K562 (cell line): ENCODE measurements around the gene ANTXRL. TPM values are rescaled to one million over a fixed set of nuclear protein-coding genes. Genes with fewer than 3 reads are reported as not detected.

Source experiments
- ATAC-seq: fragments of 200-7000 bp; cut with Tn5 transposase; 3 replicates; pipeline ENCODE4 v1.9.1; 2020; ENCODE audit warnings: moderate library complexity
- BruUV-seq: library from RNA; stranded (reverse); fragments of 400-500 nt; replicated peaks from 2 replicates; lab custom pipeline; 2021; lab: Mats Ljungman, UMichigan
- CTCF ChIA-PET: fragments of 300-600 bp; formaldehyde crosslinking; extraction: SDS; loops from one replicate; lab custom pipeline; 2021; ENCODE audit warnings: low intra/inter-chr PET ratio; lab: Yijun Ruan, JAX
- POLR2A ChIA-PET: fragments of 300-600, 350-650 bp; sonication (Branson Sonifier 250); formaldehyde crosslinking; extraction: SDS; loops from one replicate; lab custom pipeline; 2021; ENCODE audit warnings: antibody characterized with exemption, inconsistent platforms; lab: Yijun Ruan, JAX
- DNase-seq, 4 experiments: peaks; one replicate each; pipeline versions ENCODE4 v3.0.0 to v3.0.0-alpha.2; 2011 to 2018; ENCODE audit warnings: low spot score in 3 of 4, mixed read lengths in 3 of 4; ENCODE audit errors: extremely low read depth in 1 of 4
- FAIRE-seq: peaks from 2 replicates; lab custom pipeline; 2011; peaks lifted over from hg19 to GRCh38; lab: Jason Lieb, UNC
- H2AFZ ChIP-seq: 2 replicates; pipeline ENCODE4 v1.6.0; 2011; ENCODE audit warnings: low read depth, low read length, control low read depth, inconsistent platforms
- H3K27ac ChIP-seq: fragments of 200-600 bp; 3 replicates; pipeline ENCODE4 v1.8.0; 2011; ENCODE audit warnings: low read depth, mild to moderate bottlenecking, control low read depth, inconsistent platforms, low read length, moderate library complexity, mixed read lengths; ENCODE audit errors: extremely low read depth
- H3K27me3 ChIP-seq, 2 experiments: fragments of 300-600 bp in 1 of 2; 2 replicates in 1 of 2; 3 replicates in 1 of 2; pipeline versions ENCODE4 v1.6.0 to v1.8.0; 2011; ENCODE audit warnings: inconsistent platforms in 2 of 2, low read length in 2 of 2, mild to moderate bottlenecking in 1 of 2, mixed read lengths in 1 of 2, moderate library complexity in 1 of 2; ENCODE audit not compliant: control insufficient read depth in 2 of 2, insufficient read depth in 2 of 2
- H3K36me3 ChIP-seq: fragments of 300-600 bp; 3 replicates; pipeline ENCODE4 v1.8.0; 2011; ENCODE audit warnings: mild to moderate bottlenecking, low read length, inconsistent platforms; ENCODE audit not compliant: control insufficient read depth, insufficient read depth
- H3K4me1 ChIP-seq, 2 experiments: fragments of 200-600 bp in 1 of 2; replicated peaks in 1 of 2; 2 replicates in 1 of 2; 3 replicates in 1 of 2; pipeline versions ENCODE4 v1.5.1 to v1.8.0; 2011; ENCODE audit warnings: inconsistent platforms in 2 of 2, low read length in 2 of 2, mild to moderate bottlenecking in 1 of 2, mixed read lengths in 1 of 2, moderate library complexity in 1 of 2; ENCODE audit not compliant: control insufficient read depth in 2 of 2, insufficient read depth in 2 of 2
- H3K4me2 ChIP-seq: 2 replicates; pipeline ENCODE4 v1.6.1; 2011; ENCODE audit warnings: low read length, control low read depth, inconsistent platforms, mixed read lengths; ENCODE audit not compliant: insufficient read depth
- H3K4me3 ChIP-seq: fragments of 200-600 bp; sonication (generic), shearing (Covaris generic); 2 replicates; pipeline ENCODE4 v1.5.1; 2016; ENCODE audit warnings: control low read depth, inconsistent platforms
- H3K79me2 ChIP-seq: fragments of 200-600 bp; 3 replicates; pipeline ENCODE4 v1.8.0; 2011; ENCODE audit warnings: low read length, inconsistent platforms; ENCODE audit not compliant: control insufficient read depth, insufficient read depth
- H3K9ac ChIP-seq, 2 experiments: 2 replicates each; pipeline versions ENCODE4 v1.6.0 to v1.6.1; 2011; ENCODE audit warnings: low read depth in 2 of 2, low read length in 2 of 2, control low read depth in 1 of 2, inconsistent platforms in 1 of 2, mild to moderate bottlenecking in 1 of 2, mixed read lengths in 1 of 2; ENCODE audit not compliant: insufficient read depth in 1 of 2
- H3K9me1 ChIP-seq: one replicate; pipeline ENCODE4 v1.6.0; 2011; ENCODE audit warnings: inconsistent platforms, mild to moderate bottlenecking, low read length, moderate library complexity; ENCODE audit not compliant: control insufficient read depth, insufficient read depth
- H3K9me3 ChIP-seq: replicated peaks from 2 replicates; pipeline ENCODE4 v1.5.1; 2011; ENCODE audit warnings: low read depth, low read length, inconsistent platforms; ENCODE audit not compliant: control insufficient read depth, insufficient read depth
- H4K20me1 ChIP-seq: replicated peaks from 2 replicates; pipeline ENCODE4 v1.6.1; 2011; ENCODE audit warnings: low read length, inconsistent platforms, mixed read lengths; ENCODE audit not compliant: control insufficient read depth, insufficient read depth
- ARNT ChIP-seq, 2 experiments: fragments of 450-650 bp; IDR thresholded peaks; 2 replicates each; pipeline ENCODE4 v1.6.1; 2016; ENCODE audit warnings: mild to moderate bottlenecking in 1 of 2
- CBFA2T3 ChIP-seq: fragments of 450-650 bp; IDR thresholded peaks from 2 replicates; pipeline ENCODE4 v1.6.1; 2017
- HDAC8 ChIP-seq: fragments of 450-650 bp; IDR thresholded peaks from 2 replicates; pipeline ENCODE4 v1.6.1; 2016; ENCODE audit warnings: mild to moderate bottlenecking, missing genetic modification characterization, moderate library complexity, missing compliant biosample characterization
- HMGN3 ChIP-seq: IDR thresholded peaks from 2 replicates; pipeline ENCODE4 v1.6.1; 2011; ENCODE audit warnings: borderline replicate concordance, low read depth, mild to moderate bottlenecking, mixed read lengths, low read length; ENCODE audit not compliant: insufficient read length; ENCODE audit errors: extremely low read depth
- IRF1 ChIP-seq: sonication (generic); formaldehyde crosslinking; IDR thresholded peaks from 2 replicates; pipeline ENCODE4 v1.8.0; 2022; ENCODE audit warnings: missing genetic modification reagents, mild to moderate bottlenecking, borderline replicate concordance
- KDM5B ChIP-seq: fragments of 200-600 bp; sonication (generic); IDR thresholded peaks from 2 replicates; pipeline ENCODE4 v1.6.1; 2012; ENCODE audit warnings: low read depth, mild to moderate bottlenecking, moderate library complexity, low read length, control low read depth, inconsistent platforms; ENCODE audit not compliant: insufficient replicate concordance
- KLF10 ChIP-seq: fragments of 250-450 bp; sonication (Bioruptor Pico); IDR thresholded peaks from 2 replicates; pipeline ENCODE4 v1.6.1; 2021; ENCODE audit warnings: matching md5 sums
- MBD1 ChIP-seq: fragments of 250-450 bp; sonication (Bioruptor Pico); IDR thresholded peaks from 2 replicates; pipeline ENCODE4 v1.8.0; 2022; ENCODE audit warnings: inconsistent platforms
- NFATC3 ChIP-seq: fragments of 450-650 bp; IDR thresholded peaks from 2 replicates; pipeline ENCODE4 v1.6.1; 2017; ENCODE audit warnings: mild to moderate bottlenecking
- NR4A1 ChIP-seq, 2 experiments: fragments of 250-450 bp in 1 of 2; fragments of 450-650 bp in 1 of 2; sonication (Bioruptor Pico) in 1 of 2; IDR thresholded peaks; 2 replicates each; pipeline versions ENCODE4 v1.4.0 to v1.6.1; 2016 to 2020; ENCODE audit warnings: mild to moderate bottlenecking in 2 of 2, missing compliant biosample characterization in 1 of 2, missing genetic modification characterization in 1 of 2, moderate library complexity in 1 of 2
- RNF2 ChIP-seq: sonication (generic); IDR thresholded peaks from 2 replicates; pipeline ENCODE4 v1.6.1; 2016
- SAP30 ChIP-seq: fragments of 200-600 bp; sonication (generic); IDR thresholded peaks from 2 replicates; pipeline ENCODE4 v1.6.1; 2012; ENCODE audit warnings: borderline replicate concordance, low read depth, mild to moderate bottlenecking, moderate library complexity, low read length, control low read depth, inconsistent platforms; ENCODE audit not compliant: insufficient read depth, poor library complexity, severe bottlenecking
- SRSF1 ChIP-seq: fragments of 200-400 bp; formaldehyde crosslinking; IDR thresholded peaks from 2 replicates; pipeline ENCODE4 v1.6.1; 2017; ENCODE audit warnings: mild to moderate bottlenecking, low read depth, low read length, moderate library complexity
- TFAM ChIP-seq: fragments of 250-450 bp; sonication (Bioruptor Pico); conservative IDR thresholded peaks from 2 replicates; pipeline ENCODE4 v1.5.0; 2021; ENCODE audit warnings: mild to moderate bottlenecking, moderate library complexity
- ZNF311 ChIP-seq: fragments of 250-450 bp; sonication (Bioruptor Pico); IDR thresholded peaks from 2 replicates; pipeline ENCODE4 v1.4.0; 2020; ENCODE audit warnings: mild to moderate bottlenecking, moderate library complexity
- WGBS: fragments of 100-300 bp; shearing (Covaris generic); methylation state at CpG from one replicate; pipeline ENCODE4 v1.1.6; 2016; ENCODE audit warnings: low coverage, mixed read lengths; ENCODE audit not compliant: insufficient coverage; ENCODE audit errors: missing lambda C conversion rate; 5-methylcytosine and 5-hydroxymethylcytosine counted together
- in situ Hi-C: fragments of 300-500 bp; cut with MboI; formaldehyde crosslinking; loops from 4 replicates; pipeline ENCODE4 v1.15.0; 2018; ENCODE audit warnings: inconsistent platforms, mixed read lengths
- intact Hi-C: fragments of 100-400 bp; cut with micrococcal nuclease; formaldehyde crosslinking; loops from 2 replicates; pipeline ENCODE4 v1.14.2; 2022
- polyA plus RNA-seq, 8 experiments: library from polyadenylated mRNA; depleted of rRNA in 4 of 8; stranded (reverse) in 5 of 8; unstranded in 3 of 8; fragments of >200 nt; fragmentation: Nextera tagmentation in 2 of 8; fragmentation: Illumina TruSeq in 1 of 8; extraction: Ambion mirVana in 2 of 8; extraction: Trizol in 1 of 8; gene quantifications; 2 replicates each; pipeline versions ENCODE4 v1.2.1 to v1.2.3, GENCODE V29; 2011 to 2014; ENCODE audit warnings: inconsistent platforms in 1 of 8, missing spikeins in 1 of 8
- total RNA-seq, 7 experiments: library from RNA; depleted of rRNA in 6 of 7; stranded (reverse); fragments of >200 nt in 6 of 7; fragmentation: Illumina TruSeq in 2 of 7; extraction: Trizol in 2 of 7; gene quantifications; 2 replicates each; pipeline versions ENCODE4 v1.2.1 to v1.2.3, GENCODE V29; 2011 to 2021; ENCODE audit warnings: low replicate concordance in 1 of 7
- TF ChIP-seq, protein P1 (sequence below): fragments of 250-450 bp; sonication (Bioruptor Pico); IDR thresholded peaks from 2 replicates; pipeline ENCODE4 v1.5.1; 2021; ENCODE audit warnings: mild to moderate bottlenecking
- TF ChIP-seq, protein P2 (sequence below): sonication (generic); formaldehyde crosslinking; IDR thresholded peaks from 2 replicates; pipeline ENCODE4 v1.8.1; 2023; ENCODE audit warnings: mild to moderate bottlenecking, missing genetic modification reagents

ANTXRL gene
- total and polyA plus RNA-seq, 9 of the 15 experiments (the other 6 are each of a cell fraction or from before 2014, with no cell fraction given) = not detected

DNA sequence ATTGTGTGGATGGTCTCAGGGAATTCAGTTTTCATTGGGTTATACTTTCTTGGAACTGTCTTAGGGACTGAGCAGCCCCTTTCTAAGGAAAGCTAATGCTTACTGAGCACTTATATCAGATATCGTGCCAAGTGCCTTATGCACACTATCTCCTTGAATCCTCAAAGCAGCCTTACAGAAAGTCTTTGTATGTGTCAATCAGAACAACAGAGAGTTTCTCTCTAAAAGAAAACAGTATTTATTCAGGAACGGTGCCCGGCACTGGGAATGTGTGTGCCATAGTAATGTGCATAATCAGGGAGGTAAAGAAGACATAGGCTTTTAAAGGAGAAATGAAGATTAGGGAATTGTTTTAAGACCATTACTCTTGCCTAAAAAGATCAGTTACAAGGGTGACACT lies 17.3 kb downstream of the ANTXRL start:
- Histone ChIP-seq H3K9ac (no peak overlapping the region), H3K9me1 (no peaks in the 10 kb centered on the region), H2AFZ (no peak overlapping the region), H3K36me3 (no peaks in the 10 kb centered on the region), H4K20me1 (peaks cover 5% of the 10 kb centered on the region), H3K27ac (no peak overlapping the region), H3K27me3 (peaks cover 20 to 63% of the 10 kb centered on the region in 2 experiments; a peak in 4 of 5 replicates), H3K4me1 (peaks cover 0 to 2% of the 10 kb centered on the region in 2 experiments; a peak in 1 of 5 replicates), H3K9me3 (no peaks in the 10 kb centered on the region), H3K79me2 (no peaks in the 10 kb centered on the region), H3K4me2 (no peak overlapping the region), H3K4me3 (no peak overlapping the region)
- POLR2A ChIA-PET = interaction anchor here (0.9 kb wide), 1 partner anchor 8 kb away, joined by 5 read pairs; no protein-coding TSS in a partner anchor
- in situ Hi-C loops = loop anchor here (5.0 kb wide), 1 partner anchor 42 kb away; no protein-coding TSS in a partner anchor
- FAIRE-seq = no peak
- WGBS = 0% methylated on average over 3 of the region's 3 CpGs
- no peak for DNase-seq
- TF ChIP-seq SAP30 = no peak
- no peak for TF ChIP-seq TFAM (CRISPR knock-in tag)
- TF ChIP-seq, protein P1, sequence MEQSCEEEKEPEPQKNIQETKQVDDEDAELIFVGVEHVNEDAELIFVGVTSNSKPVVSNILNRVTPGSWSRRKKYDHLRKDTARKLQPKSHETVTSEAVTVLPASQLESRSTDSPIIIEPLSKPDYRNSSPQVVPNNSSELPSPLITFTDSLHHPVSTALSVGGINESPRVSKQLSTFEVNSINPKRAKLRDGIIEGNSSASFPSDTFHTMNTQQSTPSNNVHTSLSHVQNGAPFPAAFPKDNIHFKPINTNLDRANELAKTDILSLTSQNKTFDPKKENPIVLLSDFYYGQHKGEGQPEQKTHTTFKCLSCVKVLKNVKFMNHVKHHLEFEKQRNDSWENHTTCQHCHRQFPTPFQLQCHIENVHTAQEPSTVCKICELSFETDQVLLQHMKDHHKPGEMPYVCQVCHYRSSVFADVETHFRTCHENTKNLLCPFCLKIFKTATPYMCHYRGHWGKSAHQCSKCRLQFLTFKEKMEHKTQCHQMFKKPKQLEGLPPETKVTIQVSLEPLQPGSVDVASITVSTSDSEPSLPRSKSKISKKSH (CRISPR knock-in tag) = no peak
- TF ChIP-seq, protein P2, sequence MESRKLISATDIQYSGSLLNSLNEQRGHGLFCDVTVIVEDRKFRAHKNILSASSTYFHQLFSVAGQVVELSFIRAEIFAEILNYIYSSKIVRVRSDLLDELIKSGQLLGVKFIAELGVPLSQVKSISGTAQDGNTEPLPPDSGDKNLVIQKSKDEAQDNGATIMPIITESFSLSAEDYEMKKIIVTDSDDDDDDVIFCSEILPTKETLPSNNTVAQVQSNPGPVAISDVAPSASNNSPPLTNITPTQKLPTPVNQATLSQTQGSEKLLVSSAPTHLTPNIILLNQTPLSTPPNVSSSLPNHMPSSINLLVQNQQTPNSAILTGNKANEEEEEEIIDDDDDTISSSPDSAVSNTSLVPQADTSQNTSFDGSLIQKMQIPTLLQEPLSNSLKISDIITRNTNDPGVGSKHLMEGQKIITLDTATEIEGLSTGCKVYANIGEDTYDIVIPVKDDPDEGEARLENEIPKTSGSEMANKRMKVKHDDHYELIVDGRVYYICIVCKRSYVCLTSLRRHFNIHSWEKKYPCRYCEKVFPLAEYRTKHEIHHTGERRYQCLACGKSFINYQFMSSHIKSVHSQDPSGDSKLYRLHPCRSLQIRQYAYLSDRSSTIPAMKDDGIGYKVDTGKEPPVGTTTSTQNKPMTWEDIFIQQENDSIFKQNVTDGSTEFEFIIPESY (CRISPR knock-in tag) = no peak
- no peak for TF ChIP-seq HDAC8 (tag)
- no peak for TF ChIP-seq RNF2
- TF ChIP-seq HMGN3 = no peak
- TF ChIP-seq ZNF311 (CRISPR knock-in tag) = no peak
- TF ChIP-seq ARNT (IDR thresholded peaks at IDR 0.05) = no peak
- TF ChIP-seq NFATC3 = no peak
- TF ChIP-seq IRF1 (CRISPR knock-in tag) = no peak
- TF ChIP-seq KLF10 (CRISPR knock-in tag) = no peak
- no peak for TF ChIP-seq KDM5B
- TF ChIP-seq NR4A1 (CRISPR knock-in tag; IDR thresholded peaks at IDR 0.05) = no peak
- TF ChIP-seq NR4A1 (tag; IDR thresholded peaks at IDR 0.05) = no peak
- no peak for TF ChIP-seq CBFA2T3
- TF ChIP-seq SRSF1 = no peak
- no peak for TF ChIP-seq MBD1 (CRISPR knock-in tag)
- intact Hi-C loops = no loop called here
- CTCF ChIA-PET = no interaction called here
- BruUV-seq = no TSS peak
- no peak for ATAC-seq
